Epithelial cell of proximal tubule (primary cell): ENCODE data around the gene TNFAIP3. TPM values are rescaled to one million over a fixed set of nuclear protein-coding genes. Genes with fewer than 3 reads are reported as not detected.

Experiments used
- DNase-seq: peaks from one replicate; pipeline ENCODE4 v3.0.0-alpha.2; 2011; ENCODE audit warnings: low read depth
- H3K4me3 ChIP-seq: 2 replicates; pipeline ENCODE4 v1.5.1; 2011; ENCODE audit warnings: low read depth, mild to moderate bottlenecking, low read length
- total RNA-seq: library from RNA; depleted of rRNA; stranded (reverse); fragments of >200 nt; gene quantifications from 2 replicates; pipeline ENCODE4 v1.2.3, GENCODE V29; 2015
- TF ChIP-seq, protein P1 (sequence below): conservative IDR thresholded peaks from 2 replicates; pipeline ENCODE4 v1.5.1; 2012; ENCODE audit warnings: low read depth, mild to moderate bottlenecking, low read length

Gene TNFAIP3
- total RNA-seq, 1 donor from 2014 or later: 13.6 TPM

GRCh38 chr6:137873273-137873762 lies 6.3 kb downstream of the TNFAIP3 start:
- TF ChIP-seq, protein P1, sequence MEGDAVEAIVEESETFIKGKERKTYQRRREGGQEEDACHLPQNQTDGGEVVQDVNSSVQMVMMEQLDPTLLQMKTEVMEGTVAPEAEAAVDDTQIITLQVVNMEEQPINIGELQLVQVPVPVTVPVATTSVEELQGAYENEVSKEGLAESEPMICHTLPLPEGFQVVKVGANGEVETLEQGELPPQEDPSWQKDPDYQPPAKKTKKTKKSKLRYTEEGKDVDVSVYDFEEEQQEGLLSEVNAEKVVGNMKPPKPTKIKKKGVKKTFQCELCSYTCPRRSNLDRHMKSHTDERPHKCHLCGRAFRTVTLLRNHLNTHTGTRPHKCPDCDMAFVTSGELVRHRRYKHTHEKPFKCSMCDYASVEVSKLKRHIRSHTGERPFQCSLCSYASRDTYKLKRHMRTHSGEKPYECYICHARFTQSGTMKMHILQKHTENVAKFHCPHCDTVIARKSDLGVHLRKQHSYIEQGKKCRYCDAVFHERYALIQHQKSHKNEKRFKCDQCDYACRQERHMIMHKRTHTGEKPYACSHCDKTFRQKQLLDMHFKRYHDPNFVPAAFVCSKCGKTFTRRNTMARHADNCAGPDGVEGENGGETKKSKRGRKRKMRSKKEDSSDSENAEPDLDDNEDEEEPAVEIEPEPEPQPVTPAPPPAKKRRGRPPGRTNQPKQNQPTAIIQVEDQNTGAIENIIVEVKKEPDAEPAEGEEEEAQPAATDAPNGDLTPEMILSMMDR: no peak
- peak overlapping the region; percentile 29 for H3K4me3 ChIP-seq
- DNase-seq: peak; percentile 97

DNA sequence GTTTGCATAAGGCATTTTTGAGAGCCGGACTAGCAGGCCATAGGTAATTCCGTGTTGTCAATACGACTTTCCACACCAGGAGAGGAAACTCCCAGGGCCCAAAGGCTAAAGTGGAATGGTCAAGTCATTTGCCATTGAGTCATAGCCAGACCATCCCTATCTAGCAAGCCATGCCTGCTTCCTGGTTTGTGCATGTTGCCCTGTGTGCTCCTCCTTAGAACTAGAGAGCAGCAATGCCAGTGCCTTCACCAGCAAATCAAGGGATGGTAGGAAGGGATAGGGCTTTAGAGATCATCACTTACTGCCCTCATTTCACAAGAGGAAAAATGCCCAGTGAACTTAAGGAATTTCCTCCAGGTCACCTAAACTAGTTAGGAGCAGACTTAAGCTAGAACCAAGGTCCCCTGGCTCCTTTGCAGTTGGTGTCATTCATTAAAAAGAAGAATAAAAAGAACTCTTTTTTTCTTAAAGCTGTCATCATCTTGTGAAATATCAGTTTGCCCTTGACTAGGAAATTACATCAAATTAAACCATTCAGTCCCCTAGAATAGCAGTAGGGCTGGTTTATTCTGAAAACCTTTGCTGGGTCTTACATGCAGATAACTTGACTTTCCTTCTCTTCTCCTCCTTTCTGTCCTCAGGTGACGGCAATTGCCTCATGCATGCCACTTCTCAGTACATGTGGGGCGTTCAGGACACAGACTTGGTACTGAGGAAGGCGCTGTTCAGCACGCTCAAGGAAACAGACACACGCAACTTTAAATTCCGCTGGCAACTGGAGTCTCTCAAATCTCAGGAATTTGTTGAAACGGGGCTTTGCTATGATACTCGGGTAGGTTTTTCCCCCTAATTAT lies 7.4 kb downstream of the TNFAIP3 start:
- TF ChIP-seq, protein P1: no peak
- peak; percentile 68 for DNase-seq
- H3K4me3 ChIP-seq: no peak overlapping the region

DNA sequence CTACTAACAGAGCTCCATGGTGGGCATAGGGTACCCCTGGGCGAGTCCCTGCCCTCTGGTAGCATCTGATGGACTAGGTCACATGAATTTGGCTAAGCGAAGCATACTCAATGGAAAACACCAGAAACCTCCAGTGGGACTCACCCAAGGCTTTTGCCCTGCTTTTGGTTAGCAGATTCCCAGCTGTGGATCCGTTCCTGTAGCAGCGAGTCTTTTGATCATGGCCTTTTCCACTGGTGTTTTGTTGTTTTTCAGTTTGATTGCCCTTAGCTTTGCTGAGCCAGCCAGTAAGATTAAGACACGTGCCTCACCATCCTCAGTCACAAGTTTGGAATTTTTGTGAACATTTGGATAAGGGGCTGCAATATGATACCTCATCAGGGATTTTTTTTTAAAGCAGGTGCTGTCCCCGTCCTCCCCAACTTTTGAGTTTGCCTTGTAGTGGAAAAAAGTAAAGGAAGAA lies 8.0 kb downstream of the TNFAIP3 start:
- no peak overlapping the region for H3K4me3 ChIP-seq
- TF ChIP-seq, protein P1: no peak
- no peak for DNase-seq

DNA sequence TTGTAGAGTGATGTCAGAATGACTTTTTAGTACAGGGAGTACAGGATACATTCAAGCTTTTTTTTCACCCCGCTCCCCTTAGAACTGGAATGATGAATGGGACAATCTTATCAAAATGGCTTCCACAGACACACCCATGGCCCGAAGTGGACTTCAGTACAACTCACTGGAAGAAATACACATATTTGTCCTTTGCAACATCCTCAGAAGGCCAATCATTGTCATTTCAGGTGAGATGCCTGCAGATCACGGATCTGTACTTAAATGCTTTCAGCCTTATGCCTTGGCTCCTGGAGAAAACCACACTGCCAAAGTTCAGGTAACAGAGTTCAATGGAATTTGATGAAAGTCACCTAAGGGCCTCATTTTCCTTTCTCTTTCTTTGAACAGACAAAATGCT lies 8.5 kb downstream of the TNFAIP3 start:
- no peak for DNase-seq
- H3K4me3 ChIP-seq: no peak overlapping the region

DNA sequence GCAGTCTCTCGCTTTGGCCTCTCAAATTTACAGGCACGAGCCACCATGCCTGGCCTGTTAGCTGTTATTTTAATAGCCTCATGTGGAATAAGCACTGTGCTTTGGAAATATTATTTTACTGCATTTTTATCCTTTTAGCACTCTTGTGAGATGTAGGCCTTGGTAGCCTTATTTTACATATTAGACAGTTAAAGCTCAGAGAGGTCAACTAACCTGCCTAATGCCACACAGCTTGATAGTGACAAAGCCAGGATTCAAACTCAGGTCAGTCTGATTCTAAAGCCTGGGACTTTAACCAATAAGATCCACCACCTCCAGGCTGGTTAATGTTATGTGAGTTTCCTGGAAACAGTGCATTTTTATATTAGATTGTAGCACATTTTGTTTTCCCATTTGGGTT lies 9.5 kb downstream of the TNFAIP3 start:
- no peak for DNase-seq
- TF ChIP-seq, protein P1: no peak
- no peak overlapping the region for H3K4me3 ChIP-seq

More for the DNA sequence above, 8.5 kb downstream of the TNFAIP3 start:
- TF ChIP-seq, protein P1: no peak

- no peak for DNase-seq
- no peak overlapping the region for H3K4me3 ChIP-seq
- TF ChIP-seq, protein P1: no peak
Measured at GRCh38 chr6:137877113-137877512, 10.1 kb downstream of the TNFAIP3 start.
